DMS 273 (cell line): Measurements from ENCODE around the gene TPBGL.

Experiments used
- DNase-seq: peaks from one replicate; lab custom pipeline; 2025; ENCODE audit not compliant: unreplicated experiment; lab: John Stamatoyannopoulos, UW

TPBGL gene

DNA sequence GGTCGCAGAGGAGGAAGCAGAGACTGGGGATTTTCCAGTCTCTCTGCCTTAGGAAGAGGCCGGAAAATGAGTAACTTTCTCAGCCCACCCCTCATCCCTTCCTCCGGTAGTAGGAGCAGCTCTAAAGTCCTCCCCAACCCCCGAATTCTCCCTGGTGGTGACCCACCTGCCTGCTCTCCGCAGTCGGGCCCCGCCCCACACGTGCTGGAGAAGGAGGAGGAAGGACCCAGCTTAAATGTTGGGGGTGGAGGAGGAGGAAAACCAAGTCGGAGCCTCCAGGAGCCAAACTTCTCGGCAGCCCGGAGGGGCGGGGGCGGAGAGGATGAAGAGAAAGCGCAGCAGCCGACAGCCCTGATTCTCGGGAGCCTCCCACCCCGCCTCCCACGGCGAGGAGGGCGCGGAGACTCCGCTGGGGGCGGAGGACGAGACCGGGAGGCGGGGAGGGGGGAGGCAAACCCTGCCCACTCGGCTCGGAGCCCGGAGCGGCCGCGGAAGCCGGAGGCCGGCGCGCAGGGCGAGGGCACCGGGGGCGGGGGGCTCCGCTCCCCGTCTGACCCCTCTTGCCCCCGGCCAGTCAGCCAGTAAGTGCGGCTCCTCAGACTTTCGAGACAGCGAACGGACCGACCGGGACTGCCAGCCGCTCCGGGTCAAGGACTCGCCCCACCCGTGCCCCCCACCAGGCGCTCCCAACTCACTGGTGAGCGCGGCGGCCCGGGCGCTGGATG is at the start of gene TPBGL:
Gene TPBGL (plus strand): TSS at position 464 of the 725 bp plus-strand sequence. CDS start 276 bp downstream, outside the sequence.
- peak; percentile 70 for DNase-seq

DNA sequence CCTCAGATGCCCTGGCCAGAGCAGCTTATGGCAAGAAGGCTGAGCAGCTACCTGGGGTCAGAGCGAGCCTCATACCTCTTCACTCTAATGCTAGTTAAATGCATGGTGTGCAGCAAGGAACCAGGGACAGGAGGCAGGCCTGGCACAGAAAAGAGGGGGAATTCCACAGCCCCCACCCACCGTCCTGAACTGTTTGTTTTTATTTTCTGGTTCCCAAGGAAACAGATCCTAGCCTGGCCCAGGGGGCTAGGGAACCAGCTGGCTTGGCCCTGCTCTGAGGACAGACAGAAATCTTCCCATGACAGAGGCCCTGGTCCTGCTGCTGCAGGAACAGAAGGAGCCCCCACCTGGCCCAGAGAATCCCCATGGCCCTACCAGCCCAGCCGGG is 49.2 kb upstream of the TPBGL start:
- peak; percentile 24 for DNase-seq

GRCh38 chr11:75193271-75193670 is 47.3 kb upstream of the TPBGL start:
- no peak for DNase-seq

GRCh38 chr11:75193711-75194110 is 46.9 kb upstream of the TPBGL start:
- no peak for DNase-seq

- no peak for DNase-seq
Measured at GRCh38 chr11:75194147-75194546, 46.4 kb upstream of the TPBGL start.

DNA sequence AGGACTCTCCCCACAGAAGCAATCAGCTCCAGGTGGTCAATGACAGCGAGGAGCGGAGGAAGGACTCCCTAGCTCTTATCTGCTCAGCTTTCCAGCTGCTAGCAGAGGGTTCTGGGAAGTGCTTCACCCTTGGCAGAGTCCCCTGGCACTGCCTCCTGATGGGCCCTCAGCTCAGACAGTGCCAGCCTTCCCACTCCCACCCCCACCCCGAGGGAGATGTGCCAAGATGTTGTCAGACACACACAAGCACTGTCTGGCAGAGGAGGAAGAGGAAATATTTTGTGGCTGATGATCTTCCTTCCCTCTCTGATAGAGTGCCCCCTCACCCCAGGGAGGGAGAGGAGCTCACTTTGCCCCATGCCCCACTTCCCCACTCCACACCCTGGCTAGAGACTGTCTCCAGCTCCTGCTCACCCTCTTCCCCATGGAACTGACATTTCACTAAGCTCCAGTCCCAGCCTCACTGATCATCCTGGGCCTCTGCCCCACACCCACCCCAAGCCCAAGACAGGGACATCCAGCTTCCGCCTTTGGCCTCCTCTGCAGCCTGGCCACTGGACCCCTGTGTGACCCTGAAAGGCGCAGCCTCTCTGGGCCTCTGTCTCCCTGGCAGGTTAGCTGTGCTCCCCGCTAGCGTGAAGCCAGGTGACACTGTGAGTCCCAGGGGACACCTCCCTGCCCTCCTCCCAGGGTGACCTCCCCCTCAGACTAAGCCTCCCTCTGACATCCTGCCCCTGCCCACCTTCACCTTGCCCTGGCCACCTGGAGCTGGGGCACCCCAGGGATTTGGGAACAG is 45.2 kb upstream of the TPBGL start:
- peak; percentile 28 for DNase-seq

DNA sequence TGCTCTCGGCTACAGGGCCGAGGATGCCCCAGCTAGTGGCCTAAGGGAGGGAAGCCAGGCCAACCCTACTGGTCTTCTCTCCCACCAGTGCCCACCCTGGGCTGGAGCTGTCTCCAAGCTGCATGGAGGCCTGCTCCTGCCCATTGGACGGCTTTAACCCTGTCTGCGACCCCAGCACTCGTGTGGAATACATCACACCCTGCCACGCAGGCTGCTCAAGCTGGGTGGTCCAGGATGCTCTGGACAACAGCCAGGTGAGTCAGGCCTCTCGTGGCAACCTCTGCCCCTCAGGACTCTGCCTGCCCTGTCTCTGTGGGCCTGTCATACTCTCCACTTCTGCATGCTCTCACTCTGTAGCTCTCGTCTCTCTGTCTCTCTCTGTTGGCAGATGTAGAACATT is 44.1 kb upstream of the TPBGL start:
- DNase-seq: no peak

DNA sequence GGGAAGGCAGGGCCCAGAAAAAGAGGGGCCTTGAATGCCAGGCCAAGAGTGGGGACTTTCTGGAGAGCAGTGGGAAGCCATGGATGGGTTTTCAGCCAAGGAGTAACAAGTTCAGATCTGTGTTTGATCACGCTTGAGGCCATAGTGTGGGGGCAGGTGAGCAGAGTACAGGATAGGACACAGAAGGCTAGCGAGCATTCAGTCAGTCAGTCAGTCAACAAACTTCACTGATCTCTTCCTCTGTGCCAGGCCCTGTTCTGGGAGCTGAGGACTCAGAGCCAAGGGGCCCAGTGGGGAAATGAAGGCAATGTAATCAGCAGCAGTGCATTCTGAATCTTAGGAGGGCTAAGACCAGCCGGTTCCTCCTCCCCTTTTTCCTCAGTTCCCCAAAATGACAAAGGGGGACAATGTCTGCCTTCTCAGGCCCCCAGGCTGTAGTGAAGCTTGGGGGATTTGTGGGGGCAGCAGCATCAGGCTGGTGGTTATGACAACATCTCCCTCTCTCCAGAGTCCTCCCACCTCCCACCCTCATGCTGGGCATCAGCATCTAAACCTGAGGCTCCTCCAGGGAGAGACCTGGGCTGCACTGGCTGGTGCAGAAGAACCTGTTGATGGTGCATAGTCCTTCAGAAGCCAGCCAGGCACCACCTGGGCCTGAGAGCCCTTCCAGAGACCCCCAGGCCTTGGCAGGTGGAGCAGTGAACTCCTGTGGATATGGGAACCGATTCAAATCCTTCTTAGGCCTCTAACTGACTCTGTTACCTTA is 42.9 kb upstream of the TPBGL start:
- DNase-seq: no peak

- peak; percentile 23 for DNase-seq
Measured at GRCh38 chr11:75198278-75198973, 42.1 kb upstream of the TPBGL start.

- DNase-seq: peak; percentile 30
Measured at GRCh38 chr11:75199412-75199955, 41.1 kb upstream of the TPBGL start.

DNA sequence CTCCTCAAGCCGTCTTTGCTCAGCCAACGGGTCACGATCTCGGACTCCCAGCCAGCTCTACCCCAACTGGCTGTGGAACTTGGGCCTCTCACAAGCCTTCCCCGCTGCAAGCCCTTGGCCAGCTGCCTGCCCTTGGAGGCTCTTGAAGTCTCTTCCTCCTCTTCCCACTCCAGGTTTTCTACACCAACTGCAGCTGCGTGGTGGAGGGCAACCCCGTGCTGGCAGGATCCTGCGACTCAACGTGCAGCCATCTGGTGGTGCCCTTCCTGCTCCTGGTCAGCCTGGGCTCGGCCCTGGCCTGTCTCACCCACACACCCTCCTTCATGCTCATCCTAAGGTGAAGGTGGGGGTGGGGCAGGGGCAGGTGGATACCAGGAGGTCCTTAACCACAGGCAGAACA is 40.5 kb upstream of the TPBGL start:
- DNase-seq: peak; percentile 30

GRCh38 chr11:75200531-75200930 is 40.0 kb upstream of the TPBGL start:
- no peak for DNase-seq

DNA sequence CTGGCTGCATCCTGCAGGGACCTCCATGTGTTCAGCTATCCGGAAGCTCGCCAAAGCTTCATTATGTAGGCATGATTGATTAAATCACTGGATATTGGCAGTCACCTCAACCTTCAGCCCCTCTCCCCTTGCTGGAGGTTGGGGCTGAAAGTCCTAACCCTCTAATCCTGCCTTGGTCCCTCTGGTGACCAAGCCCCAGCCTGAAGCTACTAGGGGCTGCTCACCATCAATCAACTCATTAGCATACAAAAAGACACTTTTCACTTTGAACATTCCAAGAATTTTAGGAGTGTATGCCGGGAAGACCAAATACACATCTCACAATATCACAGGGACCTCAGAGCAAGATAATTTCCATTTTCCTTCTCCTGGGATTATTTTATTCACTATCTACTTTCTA is 38.8 kb upstream of the TPBGL start:
- DNase-seq: no peak

GRCh38 chr11:75202195-75202594 is 38.4 kb upstream of the TPBGL start:
- DNase-seq: no peak

- no peak for DNase-seq
Measured at GRCh38 chr11:75203138-75203537, 37.4 kb upstream of the TPBGL start.

DNA sequence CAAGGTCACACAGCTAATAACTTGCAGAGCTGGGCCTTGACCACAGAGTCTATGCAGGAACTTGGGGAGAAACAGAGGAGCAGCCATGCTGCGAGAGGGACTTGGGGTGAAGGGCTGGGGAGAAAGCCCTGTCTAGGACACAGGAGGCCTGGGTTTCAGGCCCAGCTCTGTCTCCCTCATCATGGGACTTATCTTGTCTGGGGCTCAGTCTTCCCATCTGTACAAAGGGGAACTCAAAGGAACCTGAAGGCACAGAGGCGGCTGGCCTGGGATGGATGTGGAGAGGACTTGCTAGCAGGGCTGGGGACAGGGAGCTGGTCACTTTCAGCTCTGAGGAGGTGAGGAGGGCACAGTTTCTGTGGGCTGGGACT is 36.9 kb upstream of the TPBGL start:
- DNase-seq: no peak

- DNase-seq: no peak
Measured at GRCh38 chr11:75204012-75204674, 36.4 kb upstream of the TPBGL start.

- DNase-seq: peak; percentile 88
Measured at GRCh38 chr11:75204685-75205563, 35.6 kb upstream of the TPBGL start.

GRCh38 chr11:75205564-75206020 is 35.0 kb upstream of the TPBGL start:
- no peak for DNase-seq
